WI38 (cell line): Measurements from ENCODE around the gene SPOCK3.

Experiments
- H3K4me3 ChIP-seq: 2 replicates; pipeline ENCODE4 v1.5.1; 2011; ENCODE audit warnings: low read depth, mild to moderate bottlenecking, control low read depth, low read length
- TF ChIP-seq, protein P1 (sequence below): IDR thresholded peaks from 2 replicates; pipeline ENCODE4 v1.5.1; 2012; ENCODE audit warnings: low read depth, mild to moderate bottlenecking, control low read depth, low read length

The SPOCK3 gene

DNA sequence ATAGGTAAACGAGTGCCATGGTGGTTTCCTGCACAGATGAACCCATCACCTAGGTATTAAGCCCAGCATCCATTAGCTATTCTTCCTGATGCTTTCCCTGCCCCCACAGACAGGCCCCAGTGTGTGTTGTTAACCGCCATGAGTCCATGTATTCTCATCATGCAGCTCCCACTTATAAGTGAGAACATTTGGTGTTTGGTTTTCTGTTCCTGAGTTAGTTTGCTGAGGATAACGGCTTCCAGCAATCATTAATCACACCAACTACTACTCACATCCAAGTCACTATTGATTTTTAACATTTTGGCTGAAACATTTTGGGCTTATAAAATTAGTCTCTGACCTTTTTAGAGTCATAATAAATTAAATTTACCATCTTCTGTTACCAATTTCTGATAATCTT is 205.3 kb downstream of the SPOCK3 start:
- TF ChIP-seq, protein P1, sequence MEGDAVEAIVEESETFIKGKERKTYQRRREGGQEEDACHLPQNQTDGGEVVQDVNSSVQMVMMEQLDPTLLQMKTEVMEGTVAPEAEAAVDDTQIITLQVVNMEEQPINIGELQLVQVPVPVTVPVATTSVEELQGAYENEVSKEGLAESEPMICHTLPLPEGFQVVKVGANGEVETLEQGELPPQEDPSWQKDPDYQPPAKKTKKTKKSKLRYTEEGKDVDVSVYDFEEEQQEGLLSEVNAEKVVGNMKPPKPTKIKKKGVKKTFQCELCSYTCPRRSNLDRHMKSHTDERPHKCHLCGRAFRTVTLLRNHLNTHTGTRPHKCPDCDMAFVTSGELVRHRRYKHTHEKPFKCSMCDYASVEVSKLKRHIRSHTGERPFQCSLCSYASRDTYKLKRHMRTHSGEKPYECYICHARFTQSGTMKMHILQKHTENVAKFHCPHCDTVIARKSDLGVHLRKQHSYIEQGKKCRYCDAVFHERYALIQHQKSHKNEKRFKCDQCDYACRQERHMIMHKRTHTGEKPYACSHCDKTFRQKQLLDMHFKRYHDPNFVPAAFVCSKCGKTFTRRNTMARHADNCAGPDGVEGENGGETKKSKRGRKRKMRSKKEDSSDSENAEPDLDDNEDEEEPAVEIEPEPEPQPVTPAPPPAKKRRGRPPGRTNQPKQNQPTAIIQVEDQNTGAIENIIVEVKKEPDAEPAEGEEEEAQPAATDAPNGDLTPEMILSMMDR, result no peak
- H3K4me3 ChIP-seq, result no peak overlapping the region

DNA sequence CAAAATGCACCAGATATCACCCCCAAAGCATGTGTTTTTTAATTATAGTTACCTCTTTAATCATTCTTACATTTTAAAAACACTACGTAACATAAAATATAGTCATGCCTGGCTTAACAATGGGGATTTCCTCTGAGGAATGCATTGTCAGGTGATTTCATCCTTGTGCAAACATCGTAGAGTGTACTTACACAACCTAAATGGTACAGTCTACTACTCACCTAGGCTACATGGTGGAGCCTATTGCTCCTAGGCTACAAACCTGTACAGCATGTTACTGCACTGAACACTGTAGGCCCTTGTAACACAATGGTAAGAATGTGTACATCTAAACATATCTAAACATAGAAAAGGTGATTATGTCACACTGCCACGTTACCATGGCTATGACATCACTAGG is 208.6 kb downstream of the SPOCK3 start:
- H3K4me3 ChIP-seq, result no peak overlapping the region
- TF ChIP-seq, protein P1, result no peak

- TF ChIP-seq, protein P1, result no peak
- H3K4me3 ChIP-seq, result no peak overlapping the region
These were observed 210.8 kb downstream of the SPOCK3 start for GRCh38 chr4:167023364-167023925.

GRCh38 chr4:167021545-167022155 is 212.6 kb downstream of the SPOCK3 start:
- no peak overlapping the region for H3K4me3 ChIP-seq
- TF ChIP-seq, protein P1, result peak; percentile 59

- TF ChIP-seq, protein P1, result no peak
- no peak overlapping the region for H3K4me3 ChIP-seq
These were observed 213.9 kb downstream of the SPOCK3 start for GRCh38 chr4:167020410-167020809.

DNA sequence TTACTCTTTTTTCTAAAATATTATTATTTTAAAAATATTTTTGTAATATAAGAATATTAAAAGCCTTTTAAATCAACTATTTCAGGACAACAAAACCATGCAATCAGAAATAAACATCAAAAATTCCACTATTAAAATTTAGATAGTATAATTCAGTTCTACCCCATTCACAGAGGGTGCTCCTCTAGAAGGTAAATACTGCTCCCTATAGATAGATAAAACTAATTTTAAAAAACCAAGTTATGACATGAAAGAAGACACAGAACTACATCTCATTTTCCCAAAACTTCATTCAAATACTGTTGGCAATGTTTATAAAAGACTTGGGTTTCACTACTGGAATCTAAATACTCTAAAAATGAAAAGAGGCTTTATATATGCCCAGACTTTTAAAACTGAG is 219.3 kb downstream of the SPOCK3 start:
- TF ChIP-seq, protein P1, result no peak
- H3K4me3 ChIP-seq, result no peak overlapping the region

- TF ChIP-seq, protein P1, result no peak
- no peak overlapping the region for H3K4me3 ChIP-seq
These were observed 231.0 kb downstream of the SPOCK3 start for GRCh38 chr4:167003326-167003725.
